ENCODE measurements around the gene CCL24. TPM values are rescaled to one million over a fixed set of nuclear protein-coding genes. Genes with fewer than 3 reads are reported as not detected.
"Not testable (repeated sequence)": the region's sequence is repeated elsewhere in the genome, so short reads cannot be mapped to it uniquely, and the experiment has no call there.

The CCL24 gene
- total and polyA plus RNA-seq, 5 donors from 2014 or later = not detected

DNA sequence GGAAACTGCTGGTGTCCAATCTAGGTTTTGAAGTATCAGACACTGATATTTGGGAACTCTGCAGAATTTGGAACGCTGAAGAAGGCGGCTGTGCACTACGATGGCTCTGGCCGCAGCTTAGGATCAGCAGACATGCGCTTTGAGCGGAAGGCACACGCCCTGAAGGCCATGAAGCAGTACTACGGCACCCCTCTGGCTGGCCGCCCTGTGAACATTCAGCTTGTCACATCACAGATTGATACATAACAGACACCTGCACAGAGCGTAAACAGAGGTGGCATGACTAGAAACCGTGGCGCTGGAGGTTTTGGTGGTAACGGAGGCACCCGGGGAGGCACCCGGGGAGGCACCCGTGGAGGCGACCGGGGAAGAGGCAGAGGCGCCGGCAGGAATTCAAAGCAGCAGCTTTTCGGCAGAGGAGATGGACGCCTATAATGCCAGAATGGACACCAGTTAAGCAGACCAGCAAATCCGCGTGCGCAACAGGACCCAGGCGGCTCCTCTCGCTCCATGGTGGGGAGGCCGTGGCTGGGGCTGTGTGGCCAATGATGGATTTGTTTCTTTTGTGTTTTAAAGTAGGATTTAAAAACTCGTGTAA lies 22.2 kb upstream of the CCL24 start:
- no peak overlapping the region for H3K4me3 ChIP-seq (ENCODE audit: low read depth, low read length)
- DNase-seq = no peak
- Mint-ChIP-seq H3K36me3 (no peaks in the 10 kb centered on the region), H3K4me3 (no peak overlapping the region), H3K4me1 (no peaks in the 10 kb centered on the region), H3K27ac (no peak overlapping the region), H3K27me3 (peaks cover 8% of the 10 kb centered on the region), H3K9me3 (no peaks in the 10 kb centered on the region)
- H3K36me3 ChIP-seq (ENCODE audit: control insufficient read depth, insufficient read depth, low read length) = no peaks in the 10 kb centered on the region
- H3K4me1 ChIP-seq (ENCODE audit: control insufficient read depth, insufficient read depth, low read length, poor library complexity, severe bottlenecking) = no peaks in the 10 kb centered on the region
- H3K9me3 ChIP-seq (ENCODE audit: control insufficient read depth in 2 of 2, low read length in 2 of 2) = no peaks in the 10 kb centered on the region
- ATAC-seq (ENCODE audit: low read depth in 2 of 2) = no peak
- no peaks in the 10 kb centered on the region for H3K27me3 ChIP-seq (ENCODE audit: control insufficient read depth, insufficient read depth, low read length)
- no peak overlapping the region for H3K27ac ChIP-seq (ENCODE audit: insufficient read depth, low read length, poor library complexity, severe bottlenecking)

DNA sequence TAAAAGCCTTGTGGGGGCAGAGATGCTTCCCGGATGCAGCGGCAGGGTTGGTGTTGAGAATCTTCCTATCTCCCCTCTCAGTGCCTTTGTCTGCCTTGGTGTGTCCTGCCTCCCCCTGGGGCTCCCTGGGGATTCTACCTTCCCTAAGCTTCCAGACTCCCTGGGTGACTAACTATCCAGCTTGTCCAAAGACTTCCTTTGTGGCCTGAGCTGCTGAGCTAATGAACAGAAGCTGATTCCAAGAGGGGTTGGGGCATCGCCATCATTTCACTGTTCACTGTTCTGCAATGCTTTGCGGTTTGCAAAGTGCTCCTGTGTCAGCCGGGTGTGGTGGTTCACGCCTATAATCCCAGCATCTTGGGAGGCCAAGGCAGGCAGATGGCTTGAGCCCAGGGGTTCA lies 20.1 kb upstream of the CCL24 start:
- ATAC-seq (ENCODE audit: low read depth in 2 of 2); H3K36me3 ChIP-seq (ENCODE audit: control insufficient read depth, insufficient read depth, low read length): not testable (repeated sequence)

DNA sequence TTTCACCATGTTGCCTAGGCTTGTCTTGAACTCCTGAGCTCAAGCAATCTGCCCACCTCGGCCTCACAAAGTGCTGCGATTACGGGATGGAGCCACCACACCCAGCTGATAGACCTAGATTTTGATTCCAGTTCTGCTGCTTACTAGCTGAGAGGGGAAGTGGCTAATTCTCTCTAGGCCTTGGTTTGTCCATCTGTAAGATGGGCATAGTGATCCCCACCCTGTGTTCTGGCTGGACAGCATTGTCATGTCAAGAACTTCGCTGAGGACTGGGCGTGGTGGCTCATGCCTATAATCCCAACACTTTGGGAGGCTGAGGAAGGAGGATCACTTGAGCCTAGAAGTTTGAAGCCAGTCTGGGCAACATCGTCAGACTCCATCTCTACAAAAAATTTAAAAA lies 17.4 kb upstream of the CCL24 start:
- no peak overlapping the region for H3K4me3 ChIP-seq (ENCODE audit: low read depth, low read length)
- no peaks in the 10 kb centered on the region for H3K4me1 Mint-ChIP-seq
- H3K27ac Mint-ChIP-seq = no peak overlapping the region
- H3K4me1 ChIP-seq (ENCODE audit: control insufficient read depth, insufficient read depth, low read length, poor library complexity, severe bottlenecking) = no peaks in the 10 kb centered on the region
- no peaks in the 10 kb centered on the region for H3K9me3 ChIP-seq (ENCODE audit: control insufficient read depth in 2 of 2, low read length in 2 of 2)
- H3K9me3 Mint-ChIP-seq = no peaks in the 10 kb centered on the region
- no peaks in the 10 kb centered on the region for H3K27me3 ChIP-seq (ENCODE audit: control insufficient read depth, insufficient read depth, low read length)
- H3K27me3 Mint-ChIP-seq = peaks cover 4% of the 10 kb centered on the region
- H3K27ac ChIP-seq (ENCODE audit: insufficient read depth, low read length, poor library complexity, severe bottlenecking) = no peak overlapping the region
- no peaks in the 10 kb centered on the region for H3K36me3 Mint-ChIP-seq
- H3K4me3 Mint-ChIP-seq = no peak overlapping the region
- ATAC-seq (ENCODE audit: low read depth in 2 of 2) (no peak), DNase-seq (no peak)
- H3K36me3 ChIP-seq (ENCODE audit: control insufficient read depth, insufficient read depth, low read length) = no peaks in the 10 kb centered on the region

More for the DNA sequence above, 20.1 kb upstream of the CCL24 start:
- H3K36me3 Mint-ChIP-seq; H3K27ac ChIP-seq (ENCODE audit: insufficient read depth, low read length, poor library complexity, severe bottlenecking); H3K9me3 ChIP-seq (ENCODE audit: control insufficient read depth in 2 of 2, low read length in 2 of 2); H3K27me3 Mint-ChIP-seq; H3K4me1 Mint-ChIP-seq; DNase-seq; H3K4me3 ChIP-seq (ENCODE audit: low read depth, low read length); H3K4me1 ChIP-seq (ENCODE audit: control insufficient read depth, insufficient read depth, low read length, poor library complexity, severe bottlenecking); H3K27me3 ChIP-seq (ENCODE audit: control insufficient read depth, insufficient read depth, low read length); H3K9me3 Mint-ChIP-seq; H3K4me3 Mint-ChIP-seq: not testable (repeated sequence)
- peak overlapping the region in 1 of 3 donors; percentile 64 for H3K27ac Mint-ChIP-seq

DNA sequence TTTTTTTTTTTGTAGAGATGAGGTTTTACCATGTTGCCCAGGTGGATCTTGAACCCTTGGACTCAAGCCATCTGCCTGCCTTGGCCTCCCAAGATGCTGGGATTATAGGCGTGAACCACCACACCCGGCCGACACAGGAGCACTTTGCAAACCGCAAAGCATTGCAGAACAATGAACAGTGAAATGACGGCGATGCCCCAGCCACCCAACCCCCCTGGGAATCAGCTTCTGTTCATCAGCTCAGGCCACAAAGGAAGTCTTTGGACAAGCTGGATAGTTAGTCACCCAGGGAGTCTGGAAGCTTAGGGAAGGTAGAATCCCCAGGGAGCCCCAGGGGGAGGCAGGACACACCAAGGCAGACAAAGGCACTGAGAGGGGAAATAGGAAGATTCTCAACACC lies 16.1 kb upstream of the CCL24 start:
- not testable (repeated sequence) for H3K4me3 Mint-ChIP-seq; H3K4me1 ChIP-seq (ENCODE audit: control insufficient read depth, insufficient read depth, low read length, poor library complexity, severe bottlenecking); H3K27ac Mint-ChIP-seq; H3K27ac ChIP-seq (ENCODE audit: insufficient read depth, low read length, poor library complexity, severe bottlenecking); H3K36me3 ChIP-seq (ENCODE audit: control insufficient read depth, insufficient read depth, low read length); H3K4me3 ChIP-seq (ENCODE audit: low read depth, low read length); H3K27me3 ChIP-seq (ENCODE audit: control insufficient read depth, insufficient read depth, low read length); H3K27me3 Mint-ChIP-seq; H3K36me3 Mint-ChIP-seq; H3K9me3 ChIP-seq (ENCODE audit: control insufficient read depth in 2 of 2, low read length in 2 of 2); DNase-seq; H3K9me3 Mint-ChIP-seq; H3K4me1 Mint-ChIP-seq; ATAC-seq (ENCODE audit: low read depth in 2 of 2)

DNA sequence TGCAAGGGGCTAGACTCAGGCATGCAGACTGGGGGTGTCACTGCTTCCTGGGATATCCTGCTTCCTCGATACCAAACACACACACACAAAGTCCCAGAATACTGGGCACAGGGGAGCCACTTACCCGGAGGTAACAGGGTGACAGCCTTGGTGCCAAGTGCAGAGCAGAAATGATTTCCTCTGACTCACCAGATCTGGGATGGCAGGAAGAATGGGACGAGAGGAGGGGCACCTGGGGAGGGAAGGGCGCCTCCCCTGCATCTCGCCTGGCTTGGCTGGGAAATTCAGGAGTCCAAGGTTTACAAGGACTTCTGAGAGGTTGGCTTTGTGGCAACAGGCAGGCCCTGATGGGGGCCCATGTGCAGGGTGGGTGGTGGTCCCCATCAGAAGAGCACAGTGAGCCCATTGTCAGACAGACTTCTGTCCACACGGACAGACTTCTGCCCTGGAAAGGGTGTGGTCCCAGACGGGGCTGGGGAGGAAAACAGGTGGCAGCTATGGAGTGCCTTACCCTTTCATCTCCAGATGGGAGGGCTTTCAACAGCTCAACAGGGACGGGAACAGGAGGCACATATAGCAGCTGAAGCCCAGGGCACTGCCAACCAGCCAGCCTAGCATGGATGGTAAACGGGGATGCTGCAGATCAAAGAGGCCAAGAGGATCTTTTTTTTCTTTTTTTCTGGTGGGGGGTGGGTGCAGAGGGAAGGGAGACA lies 9.7 kb upstream of the CCL24 start:
- DNase-seq (no peak), ATAC-seq (ENCODE audit: low read depth in 2 of 2) (no peak)
- Histone ChIP-seq H3K4me1 (ENCODE audit: control insufficient read depth, insufficient read depth, low read length, poor library complexity, severe bottlenecking) (no peaks in the 10 kb centered on the region), H3K4me3 (ENCODE audit: low read depth, low read length) (no peak overlapping the region), H3K36me3 (ENCODE audit: control insufficient read depth, insufficient read depth, low read length) (no peaks in the 10 kb centered on the region), H3K27me3 (ENCODE audit: control insufficient read depth, insufficient read depth, low read length) (no peaks in the 10 kb centered on the region), H3K27ac (ENCODE audit: insufficient read depth, low read length, poor library complexity, severe bottlenecking) (no peak overlapping the region), H3K9me3 (ENCODE audit: control insufficient read depth in 2 of 2, low read length in 2 of 2) (no peaks in the 10 kb centered on the region)
- H3K9me3 Mint-ChIP-seq = peaks cover 0 to 1% (median 0%) of the 10 kb centered on the region in 7 donors
- peaks cover 12% of the 10 kb centered on the region for H3K27me3 Mint-ChIP-seq
- H3K4me1 Mint-ChIP-seq = no peaks in the 10 kb centered on the region
- no peak overlapping the region for H3K4me3 Mint-ChIP-seq
- H3K27ac Mint-ChIP-seq = no peak overlapping the region
- H3K36me3 Mint-ChIP-seq = no peaks in the 10 kb centered on the region

DNA sequence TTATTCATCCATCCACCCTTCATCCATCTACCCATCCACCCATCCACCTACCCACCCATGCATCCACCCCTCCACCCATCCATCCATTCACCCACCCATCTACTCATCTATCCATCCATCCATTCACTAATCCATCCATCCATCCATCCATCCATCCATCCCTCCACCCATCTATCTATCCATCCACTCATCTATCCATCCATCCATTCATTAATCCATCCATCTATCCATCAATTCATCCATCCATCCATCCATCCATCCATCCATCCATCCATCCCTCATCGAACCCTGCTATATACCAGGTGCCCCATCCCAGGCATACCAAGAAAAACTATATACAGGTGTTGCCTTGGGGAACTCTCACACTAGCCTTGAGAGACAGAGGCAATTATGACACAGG lies 7.1 kb upstream of the CCL24 start:
- H3K4me3 Mint-ChIP-seq = no peak overlapping the region
- no peak overlapping the region for H3K4me3 ChIP-seq (ENCODE audit: low read depth, low read length)
- no peak overlapping the region for H3K27ac ChIP-seq (ENCODE audit: insufficient read depth, low read length, poor library complexity, severe bottlenecking)
- no peaks in the 10 kb centered on the region for H3K4me1 ChIP-seq (ENCODE audit: control insufficient read depth, insufficient read depth, low read length, poor library complexity, severe bottlenecking)
- peaks cover 0 to 1% (median 0%) of the 10 kb centered on the region in 7 donors for H3K9me3 Mint-ChIP-seq
- peaks cover 17% of the 10 kb centered on the region for H3K27me3 Mint-ChIP-seq
- H3K27ac Mint-ChIP-seq = no peak overlapping the region
- no peaks in the 10 kb centered on the region for H3K36me3 Mint-ChIP-seq
- no peaks in the 10 kb centered on the region for H3K36me3 ChIP-seq (ENCODE audit: control insufficient read depth, insufficient read depth, low read length)
- DNase-seq (no peak), ATAC-seq (ENCODE audit: low read depth in 2 of 2) (no peak)
- H3K9me3 ChIP-seq (ENCODE audit: control insufficient read depth in 2 of 2, low read length in 2 of 2) = no peaks in the 10 kb centered on the region
- no peaks in the 10 kb centered on the region for H3K27me3 ChIP-seq (ENCODE audit: control insufficient read depth, insufficient read depth, low read length)
- H3K4me1 Mint-ChIP-seq = no peaks in the 10 kb centered on the region

DNA sequence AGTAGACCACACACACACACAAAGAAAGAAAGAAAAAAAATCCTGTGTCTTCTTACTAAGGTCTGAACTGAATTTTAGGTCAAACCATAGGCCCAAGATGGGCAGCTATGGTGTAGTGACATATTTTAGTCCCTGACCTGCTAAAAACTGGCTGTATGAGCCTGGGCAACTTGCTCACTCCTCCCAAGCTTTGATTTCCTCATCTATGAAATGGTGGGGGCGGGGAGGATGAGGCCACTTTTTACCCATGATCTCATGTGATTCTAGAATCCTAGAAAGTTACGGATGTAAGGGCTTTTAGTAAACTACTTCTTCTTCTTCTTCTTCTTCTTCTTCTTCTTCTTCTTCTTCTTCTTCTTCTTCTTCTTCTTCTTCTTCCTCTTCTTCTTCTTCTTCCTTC lies 6.1 kb upstream of the CCL24 start:
- Mint-ChIP-seq H3K4me1 (no peaks in the 10 kb centered on the region), H3K27ac (no peak overlapping the region)
- no peaks in the 10 kb centered on the region for H3K36me3 ChIP-seq (ENCODE audit: control insufficient read depth, insufficient read depth, low read length)

DNA sequence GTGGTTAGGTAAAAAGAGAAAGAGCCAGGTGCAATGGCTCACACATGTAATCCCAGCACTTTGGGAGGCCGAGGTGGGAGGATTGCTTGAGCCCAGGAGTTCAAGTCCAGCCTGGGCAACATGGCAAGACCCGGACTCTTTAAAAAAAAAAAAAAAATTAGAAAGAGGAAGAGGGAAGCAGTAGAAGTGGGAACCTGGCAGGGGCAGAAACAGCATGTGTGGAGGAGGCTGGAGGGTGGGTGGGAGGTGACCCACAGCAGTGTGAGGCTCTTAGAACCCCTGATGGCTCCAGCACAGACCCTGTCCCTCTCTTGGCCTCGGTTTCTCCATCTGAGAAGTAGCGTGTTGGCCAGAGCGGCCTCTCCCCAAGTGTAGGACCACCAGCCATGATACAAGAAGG lies 4.9 kb upstream of the CCL24 start:
- Histone ChIP-seq H3K27ac (ENCODE audit: insufficient read depth, low read length, poor library complexity, severe bottlenecking) (no peak overlapping the region), H3K4me3 (ENCODE audit: low read depth, low read length) (no peak overlapping the region), H3K4me1 (ENCODE audit: control insufficient read depth, insufficient read depth, low read length, poor library complexity, severe bottlenecking) (no peaks in the 10 kb centered on the region), H3K36me3 (ENCODE audit: control insufficient read depth, insufficient read depth, low read length) (no peaks in the 10 kb centered on the region), H3K9me3 (ENCODE audit: control insufficient read depth in 2 of 2, low read length in 2 of 2) (no peaks in the 10 kb centered on the region), H3K27me3 (ENCODE audit: control insufficient read depth, insufficient read depth, low read length) (no peaks in the 10 kb centered on the region)
- Mint-ChIP-seq H3K27ac (no peak overlapping the region), H3K27me3 (peaks cover 13% of the 10 kb centered on the region), H3K9me3 (peaks cover 0 to 1% (median 0%) of the 10 kb centered on the region in 7 donors), H3K4me3 (no peak overlapping the region), H3K36me3 (no peaks in the 10 kb centered on the region), H3K4me1 (no peaks in the 10 kb centered on the region)
- ATAC-seq (ENCODE audit: low read depth in 2 of 2) = no peak
- DNase-seq = no peak

More for the DNA sequence above, 6.1 kb upstream of the CCL24 start:
- H3K4me3 ChIP-seq (ENCODE audit: low read depth, low read length) = no peak overlapping the region
- H3K4me1 ChIP-seq (ENCODE audit: control insufficient read depth, insufficient read depth, low read length, poor library complexity, severe bottlenecking) = no peaks in the 10 kb centered on the region
- Mint-ChIP-seq H3K27me3 (peaks cover 17% of the 10 kb centered on the region), H3K9me3 (peaks cover 0 to 1% (median 0%) of the 10 kb centered on the region in 7 donors), H3K36me3 (no peaks in the 10 kb centered on the region), H3K4me3 (no peak overlapping the region)
- DNase-seq (no peak), ATAC-seq (ENCODE audit: low read depth in 2 of 2) (no peak)
- no peaks in the 10 kb centered on the region for H3K9me3 ChIP-seq (ENCODE audit: control insufficient read depth in 2 of 2, low read length in 2 of 2)
- H3K27ac ChIP-seq (ENCODE audit: insufficient read depth, low read length, poor library complexity, severe bottlenecking) = no peak overlapping the region
- no peaks in the 10 kb centered on the region for H3K27me3 ChIP-seq (ENCODE audit: control insufficient read depth, insufficient read depth, low read length)
